H9 (cell line): ENCODE data around the gene GLS. TPM values are rescaled to one million over a fixed set of nuclear protein-coding genes. Genes with fewer than 3 reads are reported as not detected.

Experiments used
- DNase-seq: peaks from one replicate; pipeline ENCODE4 v3.0.0-alpha.2; 2017
- H2AFZ ChIP-seq: one replicate; pipeline ENCODE4 v1.6.1; 2013; ENCODE audit warnings: mild to moderate bottlenecking, low read length, control low read depth, moderate library complexity
- H2AK5ac ChIP-seq: 2 replicates; pipeline ENCODE4 v1.6.1; 2013; ENCODE audit warnings: low read length, control low read depth, mixed read lengths; ENCODE audit not compliant: insufficient read length
- H2BK120ac ChIP-seq: one replicate; pipeline ENCODE4 v1.6.1; 2013; ENCODE audit warnings: low read depth, mild to moderate bottlenecking, low read length, control low read depth, inconsistent platforms; ENCODE audit not compliant: poor library complexity, severe bottlenecking
- H2BK12ac ChIP-seq: 2 replicates; pipeline ENCODE4 v1.6.1; 2013; ENCODE audit warnings: low read length, control low read depth, mixed read lengths, low read depth; ENCODE audit not compliant: insufficient read length
- H2BK15ac ChIP-seq: 2 replicates; pipeline ENCODE4 v1.6.1; 2013; ENCODE audit warnings: low read depth, low read length, control low read depth
- H2BK20ac ChIP-seq: one replicate; pipeline ENCODE4 v1.6.1; 2013; ENCODE audit warnings: low read depth, mild to moderate bottlenecking, low read length, control low read depth, inconsistent platforms; ENCODE audit not compliant: poor library complexity, severe bottlenecking
- H2BK5ac ChIP-seq: 2 replicates; pipeline ENCODE4 v1.6.1; 2013; ENCODE audit warnings: low read length, control low read depth, mixed read lengths; ENCODE audit not compliant: insufficient read length
- H3K14ac ChIP-seq: 2 replicates; pipeline ENCODE4 v1.6.1; 2013; ENCODE audit warnings: low read length, control low read depth; ENCODE audit not compliant: insufficient read depth
- H3K18ac ChIP-seq: 2 replicates; pipeline ENCODE4 v1.6.1; 2013; ENCODE audit warnings: low read depth, mild to moderate bottlenecking, mixed read lengths, low read length, control low read depth; ENCODE audit not compliant: insufficient read length
- H3K23ac ChIP-seq: 2 replicates; pipeline ENCODE4 v1.6.1; 2013; ENCODE audit warnings: low read length, control low read depth, mixed read lengths, low read depth; ENCODE audit not compliant: insufficient read length
- H3K23me2 ChIP-seq: 2 replicates; pipeline ENCODE4 v1.6.1; 2013; ENCODE audit warnings: low read depth, mild to moderate bottlenecking, mixed read lengths, low read length, control low read depth; ENCODE audit not compliant: insufficient read length, poor library complexity, severe bottlenecking
- H3K27ac ChIP-seq: 2 replicates; pipeline ENCODE4 v1.5.1; 2013; ENCODE audit warnings: low read length, control low read depth, mixed read lengths, low read depth; ENCODE audit not compliant: insufficient read length
- H3K27me3 ChIP-seq: 2 replicates; pipeline ENCODE4 v1.6.1; 2013; ENCODE audit warnings: low read length, control low read depth, inconsistent platforms; ENCODE audit not compliant: insufficient read depth
- H3K4ac ChIP-seq: 2 replicates; pipeline ENCODE4 v1.6.1; 2013; ENCODE audit warnings: low read depth, mild to moderate bottlenecking, control low read depth, inconsistent platforms, low read length, moderate library complexity
- H3K4me1 ChIP-seq: 2 replicates; pipeline ENCODE4 v1.6.1; 2013; ENCODE audit warnings: low read length, control low read depth, inconsistent platforms; ENCODE audit not compliant: insufficient read depth
- H3K4me2 ChIP-seq: 2 replicates; pipeline ENCODE4 v1.6.1; 2013; ENCODE audit warnings: low read length, control low read depth, mixed read lengths; ENCODE audit not compliant: insufficient read length, insufficient read depth
- H3K56ac ChIP-seq: 2 replicates; pipeline ENCODE4 v1.6.1; 2013; ENCODE audit warnings: low read depth, mild to moderate bottlenecking, mixed read lengths, low read length, control low read depth; ENCODE audit not compliant: insufficient read length
- H3K79me1 ChIP-seq: 2 replicates; pipeline ENCODE4 v1.6.1; 2013; ENCODE audit warnings: low read depth, mild to moderate bottlenecking, moderate library complexity, low read length, control low read depth, inconsistent platforms; ENCODE audit not compliant: insufficient read depth, poor library complexity, severe bottlenecking
- H3K79me2 ChIP-seq: 2 replicates; pipeline ENCODE4 v1.6.1; 2013; ENCODE audit warnings: low read length, control low read depth, inconsistent platforms; ENCODE audit not compliant: insufficient read depth
- H3K9ac ChIP-seq: 2 replicates; pipeline ENCODE4 v1.6.1; 2013; ENCODE audit warnings: low read length, control low read depth, mixed read lengths; ENCODE audit not compliant: insufficient read length; ENCODE audit errors: extremely low read depth
- H3K9me3 ChIP-seq: one replicate; pipeline ENCODE4 v1.6.1; 2013; ENCODE audit warnings: low read depth, low read length, inconsistent platforms; ENCODE audit not compliant: control insufficient read depth
- H3T11ph ChIP-seq: one replicate; pipeline ENCODE4 v1.6.1; 2013; ENCODE audit warnings: mild to moderate bottlenecking, low read length, control low read depth, inconsistent platforms
- H4K20me1 ChIP-seq: one replicate; pipeline ENCODE4 v1.6.1; 2013; ENCODE audit not compliant: control insufficient read depth, insufficient read length, insufficient read depth
- H4K5ac ChIP-seq: 2 replicates; pipeline ENCODE4 v1.6.1; 2013; ENCODE audit warnings: low read depth, mild to moderate bottlenecking, mixed read lengths, low read length, control low read depth; ENCODE audit not compliant: insufficient read length
- H4K8ac ChIP-seq: replicated peaks from 2 replicates; pipeline ENCODE4 v1.6.1; 2013; ENCODE audit warnings: low read length, control low read depth, mixed read lengths, low read depth; ENCODE audit not compliant: insufficient read length
- H4K91ac ChIP-seq: 2 replicates; pipeline ENCODE4 v1.6.1; 2013; ENCODE audit warnings: low read depth, mild to moderate bottlenecking, moderate library complexity, mixed read lengths, low read length, control low read depth; ENCODE audit not compliant: insufficient read length
- H3K27ac Mint-ChIP-seq, 3 experiments: 2 replicates in 2 of 3; 3 replicates in 1 of 3; pipeline ENCODE4 v1.8.0; 2020 to 2021; ENCODE audit warnings: mixed read lengths in 3 of 3, mild to moderate bottlenecking in 1 of 3, moderate library complexity in 1 of 3
- H3K27me3 Mint-ChIP-seq: 2 replicates; pipeline ENCODE4 v1.8.0; 2021; ENCODE audit warnings: low read depth, mild to moderate bottlenecking, moderate library complexity, mixed read lengths
- H3K36me3 Mint-ChIP-seq, 3 experiments: 2 replicates in 2 of 3; 3 replicates in 1 of 3; pipeline ENCODE4 v1.8.0; 2020 to 2021; ENCODE audit warnings: low read depth in 3 of 3, mixed read lengths in 3 of 3; ENCODE audit not compliant: insufficient read depth in 1 of 3
- H3K4me1 Mint-ChIP-seq, 2 experiments: 2 replicates each; pipeline ENCODE4 v1.8.0; 2020; ENCODE audit warnings: mixed read lengths in 2 of 2
- H3K4me3 Mint-ChIP-seq, 2 experiments: 2 replicates in 1 of 2; 3 replicates in 1 of 2; pipeline ENCODE4 v1.8.0; 2020 to 2021; ENCODE audit warnings: mild to moderate bottlenecking in 2 of 2, mixed read lengths in 2 of 2, moderate library complexity in 1 of 2
- H3K9me3 Mint-ChIP-seq, 2 experiments: 2 replicates in 1 of 2; 3 replicates in 1 of 2; pipeline ENCODE4 v1.8.0; 2020; ENCODE audit warnings: mild to moderate bottlenecking in 2 of 2, mixed read lengths in 2 of 2, moderate library complexity in 1 of 2
- CTCF ChIP-seq: fragments of 200-600 bp; sonication (generic); conservative IDR thresholded peaks from 3 replicates; pipeline ENCODE4 v1.8.0; 2021; ENCODE audit warnings: antibody characterized with exemption, mild to moderate bottlenecking
- WGBS: extraction: QIAGEN DNeasy Blood & Tissue Kit; methylation state at CpG from one replicate; pipeline ENCODE4 v1.1.7; 2013; ENCODE audit warnings: missing lambda C conversion rate, low lambda C conversion rate, mixed read lengths; ENCODE audit not compliant: insufficient read length; ENCODE audit errors: extremely low coverage; 5-methylcytosine and 5-hydroxymethylcytosine counted together
- total RNA-seq: library from RNA; stranded (reverse); gene quantifications from 2 replicates; pipeline ENCODE4 v1.2.1, GENCODE V29; 2021

Gene GLS
- total RNA-seq, 1 experiment from 2014 or later = 69.3 TPM

DNA sequence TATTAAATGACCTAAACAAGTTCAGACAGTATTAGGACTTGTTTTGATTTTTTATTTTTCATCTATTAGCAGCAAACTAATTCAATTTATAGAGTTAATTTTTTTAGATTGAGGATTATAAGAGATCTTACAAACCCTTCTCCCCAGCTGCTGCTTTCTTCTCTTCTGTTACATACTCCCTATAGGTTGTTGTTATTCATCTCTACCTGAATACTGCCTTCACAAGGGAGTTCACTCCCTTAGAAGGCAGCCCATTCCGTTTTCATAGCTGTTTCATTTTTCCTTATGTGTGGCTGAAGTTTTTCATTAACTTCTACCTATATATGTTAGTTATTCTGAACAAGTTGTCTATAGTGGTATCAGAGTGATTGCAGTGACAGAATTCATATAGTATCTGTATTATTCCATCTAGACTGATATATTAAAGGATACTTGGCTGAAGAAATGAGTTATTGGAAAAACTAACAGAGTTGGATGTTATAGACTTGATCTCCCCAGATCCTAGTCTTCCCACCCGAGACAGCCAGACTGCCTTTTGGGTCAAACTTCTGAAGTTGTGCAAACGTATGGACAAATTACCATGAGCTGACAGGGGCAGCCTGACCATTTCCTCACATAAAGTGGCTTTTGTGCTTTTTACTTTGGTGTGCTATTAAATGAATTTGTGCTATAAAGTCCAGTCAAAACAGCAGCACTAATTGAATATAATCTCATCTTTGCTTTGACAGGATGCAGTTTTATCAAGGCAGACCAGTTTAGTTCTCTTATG, 8.7 kb downstream of the GLS start:
- Histone ChIP-seq H3K14ac (no peak overlapping the region), H2AK5ac (no peak overlapping the region), H2BK20ac (no peak overlapping the region), H4K8ac (no peak overlapping the region), H4K5ac (no peak overlapping the region), H4K91ac (no peak overlapping the region), H3K18ac (no peak overlapping the region), H3K4me1 (no peaks in the 10 kb centered on the region), H3K79me2 (peaks cover 14% of the 10 kb centered on the region; the same call in 1 of the 2 replicates), H2BK15ac (no peak overlapping the region), H2BK12ac (no peak overlapping the region), H3K56ac (no peak overlapping the region), H3K9ac (no peak overlapping the region), H3K79me1 (peaks cover 3% of the 10 kb centered on the region), H2BK120ac (no peak overlapping the region), H3K23ac (no peak overlapping the region), H3K23me2 (no peaks in the 10 kb centered on the region), H4K20me1 (no peaks in the 10 kb centered on the region), H3K4me2 (no peak overlapping the region), H3K27me3 (no peaks in the 10 kb centered on the region), H3K9me3 (no peaks in the 10 kb centered on the region), H3K27ac (no peak overlapping the region), H2AFZ (no peak overlapping the region), H2BK5ac (no peak overlapping the region), H3T11ph (no peak overlapping the region), H3K4ac (no peak overlapping the region)
- no CpG with 5 or more reads among the region's 3 CpGs for WGBS
- Mint-ChIP-seq H3K4me3 (no peak overlapping the region), H3K36me3 (peaks cover 2 to 10% (median 5%) of the 10 kb centered on the region in 3 experiments; a peak in 5 of 7 replicates), H3K9me3 (no peaks in the 10 kb centered on the region), H3K27me3 (no peaks in the 10 kb centered on the region), H3K4me1 (peaks cover 30 to 36% of the 10 kb centered on the region in 2 experiments), H3K27ac (peak overlapping the region; percentile 12 to 81 (median 78); a peak in 2 of 7 replicates)
- no peak for DNase-seq
- TF ChIP-seq CTCF = no peak
